Mucosa of stomach (tissue), 1 donor: Measurements from ENCODE around the gene KLHL4.
"Not testable (repeated sequence)": the region's sequence is repeated elsewhere in the genome, so short reads cannot be mapped to it uniquely, and the experiment has no call there.

Source experiments
- H3K27me3 ChIP-seq: one replicate; pipeline ENCODE4 v1.7.0; 2013; ENCODE audit warnings: mild to moderate bottlenecking, low read length; ENCODE audit not compliant: control insufficient read depth, insufficient read depth
- H3K36me3 ChIP-seq: one replicate; pipeline ENCODE4 v1.7.0; 2013; ENCODE audit warnings: low read length; ENCODE audit not compliant: control insufficient read depth, insufficient read depth
- H3K4me1 ChIP-seq: one replicate; pipeline ENCODE4 v1.7.0; 2013; ENCODE audit warnings: mild to moderate bottlenecking, low read length; ENCODE audit not compliant: control insufficient read depth, insufficient read depth
- H3K4me3 ChIP-seq: one replicate; pipeline ENCODE4 v1.7.0; 2013; ENCODE audit warnings: low read length
- H3K9ac ChIP-seq: one replicate; pipeline ENCODE4 v1.7.0; 2013; ENCODE audit warnings: mild to moderate bottlenecking, low read length, moderate library complexity
- H3K9me3 ChIP-seq: one replicate; pipeline ENCODE4 v1.7.0; 2013; ENCODE audit warnings: mild to moderate bottlenecking, low read length, moderate library complexity; ENCODE audit not compliant: control insufficient read depth
- donor health status: Pancreatic carcinoma.

Gene KLHL4, protein sequence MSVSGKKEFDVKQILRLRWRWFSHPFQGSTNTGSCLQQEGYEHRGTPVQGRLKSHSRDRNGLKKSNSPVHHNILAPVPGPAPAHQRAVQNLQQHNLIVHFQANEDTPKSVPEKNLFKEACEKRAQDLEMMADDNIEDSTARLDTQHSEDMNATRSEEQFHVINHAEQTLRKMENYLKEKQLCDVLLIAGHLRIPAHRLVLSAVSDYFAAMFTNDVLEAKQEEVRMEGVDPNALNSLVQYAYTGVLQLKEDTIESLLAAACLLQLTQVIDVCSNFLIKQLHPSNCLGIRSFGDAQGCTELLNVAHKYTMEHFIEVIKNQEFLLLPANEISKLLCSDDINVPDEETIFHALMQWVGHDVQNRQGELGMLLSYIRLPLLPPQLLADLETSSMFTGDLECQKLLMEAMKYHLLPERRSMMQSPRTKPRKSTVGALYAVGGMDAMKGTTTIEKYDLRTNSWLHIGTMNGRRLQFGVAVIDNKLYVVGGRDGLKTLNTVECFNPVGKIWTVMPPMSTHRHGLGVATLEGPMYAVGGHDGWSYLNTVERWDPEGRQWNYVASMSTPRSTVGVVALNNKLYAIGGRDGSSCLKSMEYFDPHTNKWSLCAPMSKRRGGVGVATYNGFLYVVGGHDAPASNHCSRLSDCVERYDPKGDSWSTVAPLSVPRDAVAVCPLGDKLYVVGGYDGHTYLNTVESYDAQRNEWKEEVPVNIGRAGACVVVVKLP

DNA sequence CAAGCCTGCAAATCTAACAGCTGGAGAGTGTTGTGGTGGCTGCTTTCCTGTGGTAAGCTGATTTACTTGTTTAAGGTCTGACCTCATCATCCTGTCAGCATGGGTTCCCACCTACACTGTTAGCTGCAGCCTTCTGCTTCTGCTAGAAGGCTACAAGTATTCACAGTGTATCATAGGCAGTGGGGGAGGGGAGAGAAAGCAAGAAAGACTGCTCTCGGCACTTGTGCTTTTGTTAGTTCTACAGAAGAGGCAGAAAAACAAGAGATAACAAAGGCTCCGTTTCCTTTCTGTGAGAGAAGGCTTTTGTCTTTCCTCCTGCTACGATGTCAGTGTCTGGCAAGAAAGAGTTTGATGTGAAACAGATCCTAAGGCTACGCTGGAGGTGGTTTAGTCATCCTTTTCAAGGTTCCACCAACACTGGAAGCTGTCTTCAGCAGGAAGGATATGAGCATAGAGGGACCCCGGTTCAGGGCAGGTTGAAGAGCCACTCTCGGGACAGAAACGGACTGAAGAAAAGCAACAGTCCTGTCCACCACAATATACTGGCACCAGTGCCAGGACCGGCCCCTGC lies at the start of gene KLHL4:
Gene KLHL4, plus strand, starts transcription at position 232 of the 571 bp plus-strand sequence. Its CDS starts 92 bp downstream, at position 324.
- no peaks in the 10 kb centered on the region for H3K4me1 ChIP-seq
- H3K36me3 ChIP-seq, result no peaks in the 10 kb centered on the region
- no peaks in the 10 kb centered on the region for H3K27me3 ChIP-seq
- no peaks in the 10 kb centered on the region for H3K9me3 ChIP-seq
- H3K4me3 ChIP-seq, result no peak within 1 kb of the TSS
- no peak within 1 kb of the TSS for H3K9ac ChIP-seq

DNA sequence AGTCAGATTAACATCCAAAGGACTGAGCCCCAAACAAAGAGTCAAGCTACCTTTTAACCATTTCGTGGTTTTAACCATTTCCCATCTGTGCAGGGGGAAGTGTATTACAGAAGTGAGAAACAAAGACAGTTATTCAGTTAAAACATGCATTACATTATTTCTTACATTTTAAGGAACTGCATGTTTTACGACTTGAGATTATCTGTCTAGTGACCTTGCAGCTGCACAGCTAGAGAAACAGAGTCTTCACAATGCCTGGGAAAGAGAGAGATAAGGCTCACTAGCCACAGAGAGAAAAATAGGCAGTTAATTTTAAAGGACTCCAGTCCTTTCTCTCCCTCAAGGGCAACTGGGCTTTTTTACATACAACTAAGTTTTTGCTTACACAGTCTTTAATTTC lies 48.7 kb upstream of the KLHL4 start:
- H3K27me3 ChIP-seq, result no peaks in the 10 kb centered on the region

DNA sequence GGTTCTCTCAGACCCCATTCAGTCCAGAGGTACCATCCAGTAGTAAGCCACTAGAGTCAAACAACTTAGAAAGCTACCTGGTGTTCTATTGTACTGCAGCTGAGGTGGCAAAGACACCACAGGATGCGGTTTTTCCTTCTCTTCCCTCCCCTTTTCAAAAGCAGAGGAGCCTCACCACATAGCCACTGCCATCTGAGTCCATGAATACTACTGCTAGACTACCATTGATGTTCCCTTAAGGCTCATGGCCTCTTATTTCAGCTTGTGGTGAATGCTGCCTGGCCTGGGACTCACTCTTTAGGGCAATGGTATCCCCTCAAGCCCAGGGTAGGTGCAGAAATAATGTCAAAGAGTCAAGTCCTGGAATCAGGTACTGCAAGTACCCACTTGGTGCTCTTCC lies 41.8 kb upstream of the KLHL4 start:
- Histone ChIP-seq H3K9me3 (no peaks in the 10 kb centered on the region), H3K4me1 (no peaks in the 10 kb centered on the region), H3K4me3 (no peak overlapping the region), H3K9ac (no peak overlapping the region), H3K27me3 (no peaks in the 10 kb centered on the region), H3K36me3 (no peaks in the 10 kb centered on the region)

More for the DNA sequence above, 48.7 kb upstream of the KLHL4 start:
- no peaks in the 10 kb centered on the region for H3K4me1 ChIP-seq
- no peaks in the 10 kb centered on the region for H3K9me3 ChIP-seq
- no peak overlapping the region for H3K9ac ChIP-seq
- no peaks in the 10 kb centered on the region for H3K36me3 ChIP-seq
- no peak overlapping the region for H3K4me3 ChIP-seq

DNA sequence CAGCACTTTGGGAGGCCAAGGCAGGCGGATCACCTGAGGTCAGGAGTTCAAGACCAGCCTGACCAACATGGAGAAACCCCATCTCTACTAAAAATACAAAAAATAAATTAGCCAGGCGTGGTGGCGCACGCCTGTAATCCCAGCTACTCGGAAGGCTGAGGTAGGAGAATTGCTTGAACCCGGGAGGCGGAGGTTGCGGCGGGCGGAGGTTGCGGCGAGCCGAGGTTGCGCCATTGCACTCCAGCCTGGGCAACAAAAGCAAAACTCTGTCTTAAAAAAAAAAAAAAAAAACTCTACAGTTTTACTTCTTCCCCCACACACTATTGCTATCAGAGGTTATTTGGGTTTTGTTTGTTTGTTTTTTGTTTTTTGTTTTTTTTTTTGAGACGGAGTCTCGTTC lies 38.9 kb upstream of the KLHL4 start:
- H3K9ac ChIP-seq, H3K4me3 ChIP-seq, H3K36me3 ChIP-seq, H3K27me3 ChIP-seq, H3K4me1 ChIP-seq, H3K9me3 ChIP-seq: not testable (repeated sequence)

DNA sequence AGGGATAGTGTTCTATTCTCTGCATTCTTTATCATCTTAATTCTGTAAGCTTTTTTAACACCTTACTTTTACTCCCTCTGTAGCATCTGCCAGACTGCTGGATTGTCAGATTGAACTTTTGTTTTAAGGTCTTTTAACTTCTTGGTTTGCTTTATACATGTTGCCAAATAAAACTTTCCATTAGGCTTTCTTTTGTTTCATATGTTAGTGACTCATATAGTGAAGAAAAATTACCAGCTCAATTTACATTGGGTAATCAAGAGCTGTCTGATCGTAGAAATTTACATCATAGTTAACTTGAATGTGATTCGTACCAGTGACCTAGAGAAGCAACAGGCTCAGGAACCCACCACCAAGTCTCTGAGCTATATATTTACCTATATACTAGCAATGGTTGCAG lies 28.5 kb upstream of the KLHL4 start:
- H3K4me1 ChIP-seq, result no peaks in the 10 kb centered on the region
- no peaks in the 10 kb centered on the region for H3K27me3 ChIP-seq
- H3K4me3 ChIP-seq, result no peak overlapping the region
- H3K9ac ChIP-seq, result no peak overlapping the region
- H3K36me3 ChIP-seq, result no peaks in the 10 kb centered on the region
- H3K9me3 ChIP-seq, result no peaks in the 10 kb centered on the region

DNA sequence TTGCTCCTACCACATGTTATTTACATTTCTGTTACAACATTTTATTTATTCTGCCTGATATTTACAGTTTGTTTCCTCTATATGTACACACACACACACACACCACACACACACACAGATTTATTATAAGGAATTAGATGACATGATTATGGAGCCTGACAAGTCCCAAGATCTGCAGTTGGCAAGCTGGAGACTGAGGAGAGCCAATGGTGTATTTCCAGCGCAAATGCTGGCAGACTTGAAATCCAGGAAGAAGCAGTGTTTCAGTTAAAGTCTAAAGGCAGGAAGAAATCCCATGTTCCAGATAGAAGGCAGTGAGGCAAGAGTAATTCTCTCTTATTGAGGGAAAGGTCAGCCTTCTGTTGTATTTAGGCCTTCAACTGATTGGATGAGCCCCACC lies 1.8 kb upstream of the KLHL4 start:
- H3K36me3 ChIP-seq, result no peaks in the 10 kb centered on the region
- H3K27me3 ChIP-seq, result no peaks in the 10 kb centered on the region
- no peaks in the 10 kb centered on the region for H3K9me3 ChIP-seq
- no peak overlapping the region for H3K9ac ChIP-seq
- no peaks in the 10 kb centered on the region for H3K4me1 ChIP-seq
- H3K4me3 ChIP-seq, result no peak overlapping the region

DNA sequence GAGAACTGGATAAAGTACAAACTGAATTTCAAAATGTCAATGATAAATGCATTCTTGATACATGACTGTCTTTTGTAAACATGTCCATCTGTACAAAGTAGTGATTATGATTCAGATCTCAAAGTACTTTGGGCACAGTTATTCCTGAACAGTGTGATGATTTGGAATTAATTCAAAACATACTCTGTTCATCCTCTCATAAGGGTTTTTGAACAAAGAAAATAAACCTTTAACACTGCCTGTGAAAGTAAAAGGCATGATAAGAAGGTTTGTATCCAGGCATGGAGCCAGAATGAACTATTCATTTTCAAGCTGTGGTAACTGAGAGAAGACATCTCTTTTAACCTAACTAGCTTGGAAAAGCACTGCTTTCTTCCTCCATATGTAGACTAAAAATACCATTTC lies 883 bp upstream of the KLHL4 start:
- no peaks in the 10 kb centered on the region for H3K9me3 ChIP-seq

DNA sequence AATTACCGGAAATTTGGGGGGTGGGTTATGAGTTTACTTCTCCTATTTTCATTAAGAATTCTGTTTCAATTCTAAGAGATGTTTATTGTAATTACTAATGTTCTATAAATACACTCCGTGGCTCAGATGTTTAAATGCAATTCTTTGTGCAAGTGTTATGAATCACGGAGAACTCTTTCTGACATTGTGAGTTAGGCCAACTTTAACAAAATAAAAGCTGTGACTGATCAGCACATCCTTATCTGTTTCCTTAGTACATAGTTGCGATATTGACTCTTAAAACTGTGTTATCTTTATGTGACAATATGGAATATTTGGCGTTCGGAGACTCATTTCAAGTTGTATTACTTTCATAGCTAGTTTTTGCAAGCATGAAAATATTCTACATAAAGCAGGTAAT lies 902 bp downstream of the KLHL4 start:
- H3K36me3 ChIP-seq, result no peaks in the 10 kb centered on the region
- H3K4me3 ChIP-seq, result no peak overlapping the region
- no peaks in the 10 kb centered on the region for H3K27me3 ChIP-seq
- H3K9ac ChIP-seq, result no peak overlapping the region
- H3K4me1 ChIP-seq, result no peaks in the 10 kb centered on the region
- H3K9me3 ChIP-seq, result no peaks in the 10 kb centered on the region

More for the DNA sequence above, 883 bp upstream of the KLHL4 start:
- H3K27me3 ChIP-seq, result no peaks in the 10 kb centered on the region
- H3K36me3 ChIP-seq, result no peaks in the 10 kb centered on the region
- no peaks in the 10 kb centered on the region for H3K4me1 ChIP-seq
- no peak overlapping the region for H3K4me3 ChIP-seq
- no peak overlapping the region for H3K9ac ChIP-seq

DNA sequence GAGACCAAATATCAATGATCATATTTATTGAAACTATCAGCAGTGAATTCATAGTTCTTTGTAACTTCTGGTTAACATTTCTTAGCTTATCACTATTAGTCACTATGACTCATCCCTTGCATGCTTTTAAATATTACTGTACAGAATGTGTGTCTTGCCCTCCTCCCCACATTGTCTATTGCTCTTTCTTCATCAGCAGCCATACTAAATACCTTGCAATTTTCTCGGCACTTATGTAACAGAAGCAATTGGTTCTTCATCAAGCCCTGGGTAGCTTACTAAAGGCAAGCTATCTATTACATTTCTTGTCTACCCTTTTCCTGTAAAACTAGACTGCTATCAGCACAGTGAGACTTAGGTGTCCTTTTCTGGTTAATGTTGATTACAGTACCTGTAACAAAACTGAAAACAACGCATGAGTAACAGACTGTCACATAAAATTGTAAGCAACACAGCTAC lies 8.2 kb downstream of the KLHL4 start:
- H3K9ac ChIP-seq, result no peak overlapping the region
- H3K4me3 ChIP-seq, result no peak overlapping the region
- H3K9me3 ChIP-seq, result no peaks in the 10 kb centered on the region
- no peaks in the 10 kb centered on the region for H3K4me1 ChIP-seq
- no peaks in the 10 kb centered on the region for H3K36me3 ChIP-seq
- no peaks in the 10 kb centered on the region for H3K27me3 ChIP-seq

DNA sequence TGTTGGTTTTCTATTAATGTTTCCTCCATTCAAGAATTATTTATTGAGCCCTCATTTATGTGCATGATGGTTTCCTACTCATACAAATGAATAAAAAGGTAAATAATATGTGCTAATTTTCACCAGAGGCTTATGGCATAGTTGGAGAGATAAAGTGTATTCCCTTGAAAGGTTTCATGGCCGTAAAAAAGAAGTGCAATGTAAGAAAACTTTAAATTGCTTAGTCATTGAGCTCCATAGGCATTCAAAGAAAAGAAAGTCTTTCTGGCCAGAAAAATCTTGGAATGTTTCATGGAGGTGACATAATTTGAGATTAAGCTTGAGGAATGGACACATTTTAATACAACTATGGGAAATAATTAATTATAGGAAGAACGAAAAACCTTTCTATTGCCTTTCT lies 8.7 kb downstream of the KLHL4 start:
- H3K9me3 ChIP-seq, result no peaks in the 10 kb centered on the region
- H3K4me3 ChIP-seq, result no peak overlapping the region
- no peaks in the 10 kb centered on the region for H3K27me3 ChIP-seq
- H3K36me3 ChIP-seq, result no peaks in the 10 kb centered on the region
- no peaks in the 10 kb centered on the region for H3K4me1 ChIP-seq
- no peak overlapping the region for H3K9ac ChIP-seq

DNA sequence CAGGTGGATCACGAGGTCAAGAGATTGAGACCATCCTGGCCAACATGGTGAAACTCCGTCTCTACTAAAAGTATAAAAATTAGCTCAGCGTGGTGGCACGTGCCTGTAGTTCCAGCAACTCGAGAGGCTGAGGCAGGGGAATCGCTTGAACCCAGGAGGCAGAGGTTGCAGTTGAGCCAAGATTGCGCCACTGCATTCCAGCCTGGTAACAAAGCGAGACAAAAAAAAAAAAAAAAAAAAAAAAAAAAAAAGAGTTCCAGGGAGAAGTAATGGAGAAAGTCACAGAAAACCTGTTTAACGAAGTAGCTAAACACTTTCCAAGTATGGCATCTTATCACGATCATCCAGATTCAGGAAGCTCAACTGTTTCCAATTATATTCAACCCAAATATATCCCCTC lies 10.9 kb downstream of the KLHL4 start:
- no peak overlapping the region for H3K4me3 ChIP-seq
- H3K9ac ChIP-seq, result no peak overlapping the region
- no peaks in the 10 kb centered on the region for H3K27me3 ChIP-seq
- H3K36me3 ChIP-seq, result no peaks in the 10 kb centered on the region
- H3K4me1 ChIP-seq, result no peaks in the 10 kb centered on the region
- H3K9me3 ChIP-seq, result no peaks in the 10 kb centered on the region

DNA sequence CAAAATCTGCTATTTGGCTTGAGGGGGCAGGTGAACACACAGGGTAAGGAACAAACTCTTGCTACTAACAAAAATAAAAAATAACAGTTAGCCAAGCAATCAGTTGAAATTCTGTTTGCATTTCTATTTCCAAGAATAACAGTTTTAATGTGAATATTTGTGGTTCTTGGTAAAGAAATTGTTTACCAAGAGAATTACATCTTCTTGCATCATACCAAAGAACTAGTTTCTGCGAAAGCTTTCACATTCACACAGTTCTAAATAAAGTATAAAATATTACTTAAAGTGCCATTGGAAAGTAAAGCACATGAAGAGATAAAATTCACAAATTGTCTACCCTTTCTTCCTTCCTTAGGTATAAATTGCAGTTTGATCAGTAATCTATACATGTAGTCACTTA lies 54.4 kb downstream of the KLHL4 start:
- no peak overlapping the region for H3K4me3 ChIP-seq
- no peaks in the 10 kb centered on the region for H3K4me1 ChIP-seq
- no peaks in the 10 kb centered on the region for H3K36me3 ChIP-seq
- no peak overlapping the region for H3K9ac ChIP-seq
- H3K27me3 ChIP-seq, result no peaks in the 10 kb centered on the region
- H3K9me3 ChIP-seq, result no peaks in the 10 kb centered on the region
